GM06990 (cell line): Measurements from ENCODE around the gene R3HDML.

ENCODE experiments used
- DNase-seq: peaks from one replicate; pipeline ENCODE4 v3.0.0-alpha.2; 2011; ENCODE audit not compliant: insufficient read length; ENCODE audit errors: extremely low read depth
- H3K27me3 ChIP-seq: replicated peaks from 2 replicates; pipeline ENCODE4 v1.6.0; 2011; ENCODE audit warnings: low read length; ENCODE audit not compliant: control insufficient read depth, insufficient read depth
- H3K36me3 ChIP-seq: 2 replicates; pipeline ENCODE4 v1.5.1; 2011; ENCODE audit warnings: low read length; ENCODE audit not compliant: control insufficient read depth, insufficient read depth
- H3K4me3 ChIP-seq: replicated peaks from 2 replicates; pipeline ENCODE4 v1.5.1; 2011; ENCODE audit warnings: low read depth, mild to moderate bottlenecking, control low read depth, low read length
- CTCF ChIP-seq: IDR thresholded peaks from 2 replicates; pipeline ENCODE4 v1.5.1; 2011; ENCODE audit warnings: low read length, control low read depth, mild to moderate bottlenecking, inconsistent platforms; ENCODE audit not compliant: insufficient read depth, poor library complexity, severe bottlenecking

R3HDML gene

GRCh38 chr20:44370639-44371218, 33.9 kb downstream of the R3HDML start:
- Histone ChIP-seq H3K4me3 (no peak overlapping the region), H3K27me3 (no peaks in the 10 kb centered on the region), H3K36me3 (no peaks in the 10 kb centered on the region)
- no peak for DNase-seq
- no peak for TF ChIP-seq CTCF

GRCh38 chr20:44382641-44383040, 45.8 kb downstream of the R3HDML start:
- no peak for TF ChIP-seq CTCF
- DNase-seq = no peak
- Histone ChIP-seq H3K4me3 (no peak overlapping the region), H3K36me3 (no peaks in the 10 kb centered on the region), H3K27me3 (no peaks in the 10 kb centered on the region)

DNA sequence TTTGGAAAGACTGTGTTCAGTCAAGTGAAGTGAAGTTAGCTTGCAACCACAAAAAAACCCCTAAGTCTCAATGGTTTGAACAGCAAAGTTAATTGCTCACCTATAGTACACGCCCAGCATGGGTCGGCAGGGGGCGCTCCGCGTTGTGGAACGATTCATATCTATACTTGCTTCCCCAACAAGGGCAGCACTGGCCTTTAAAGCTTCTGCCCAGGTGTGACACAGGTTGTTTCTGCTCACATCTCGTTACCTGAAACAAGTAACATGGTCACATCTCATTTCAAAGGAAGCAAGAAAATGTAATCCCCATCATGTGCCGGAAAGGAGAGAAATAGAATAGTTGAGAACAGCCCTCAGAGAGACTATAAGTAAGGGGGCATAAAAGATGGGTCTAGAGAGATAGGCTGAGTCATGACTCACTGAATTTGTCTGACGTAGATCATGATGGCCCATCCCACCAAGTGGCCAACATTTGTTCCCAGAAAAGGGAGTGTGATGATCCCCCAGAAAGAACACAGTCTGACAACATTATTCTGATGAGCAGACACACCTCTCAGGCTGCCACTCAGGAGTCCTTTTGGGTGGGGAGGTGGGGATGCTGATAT, 47.7 kb downstream of the R3HDML start:
- peak; percentile 64 for DNase-seq

DNA sequence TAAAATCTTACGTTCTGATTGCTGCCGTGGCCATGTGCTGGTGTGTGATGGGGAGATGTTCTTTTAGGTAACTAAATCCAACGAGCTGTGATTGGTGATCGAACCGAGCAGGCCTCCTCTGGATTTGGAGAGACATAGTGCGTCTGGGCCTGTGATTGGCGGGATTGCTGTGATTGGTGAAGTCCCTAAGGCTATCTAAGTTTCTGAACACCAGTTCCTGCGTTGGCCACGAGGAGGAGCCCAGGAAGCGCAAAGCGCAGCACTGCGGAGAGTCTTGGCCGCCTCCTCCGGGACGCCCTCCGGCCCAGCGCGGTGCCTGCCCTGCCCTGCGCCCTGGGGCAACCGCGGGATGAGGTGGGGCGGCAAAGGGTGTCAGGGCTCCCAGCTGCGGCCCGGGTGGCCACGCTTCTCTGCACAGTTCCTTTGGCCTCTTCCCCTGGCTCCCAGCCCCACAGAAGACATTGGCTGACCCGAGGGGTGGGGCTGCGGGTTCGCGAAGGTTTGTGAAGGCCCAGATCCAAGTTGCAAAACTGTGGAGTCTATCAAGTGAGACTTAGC, 51.7 kb downstream of the R3HDML start:
- TF ChIP-seq CTCF = peak; percentile 86
- no peak overlapping the region for H3K4me3 ChIP-seq
- H3K36me3 ChIP-seq = no peaks in the 10 kb centered on the region
- DNase-seq = peak; percentile 46
- H3K27me3 ChIP-seq = no peaks in the 10 kb centered on the region; the same call in none of the 2 replicates

More for the DNA sequence above, 47.7 kb downstream of the R3HDML start:
- peak; percentile 91 for TF ChIP-seq CTCF
- H3K4me3 ChIP-seq = no peak overlapping the region
- H3K27me3 ChIP-seq = no peaks in the 10 kb centered on the region
- H3K36me3 ChIP-seq = no peaks in the 10 kb centered on the region

- no peak for TF ChIP-seq CTCF
- H3K36me3 ChIP-seq = no peaks in the 10 kb centered on the region
- no peak overlapping the region for H3K4me3 ChIP-seq
- no peaks in the 10 kb centered on the region; the same call in none of the 2 replicates for H3K27me3 ChIP-seq
- no peak for DNase-seq
These were observed 53.0 kb downstream of the R3HDML start for GRCh38 chr20:44389871-44390270.
